Activated CD4-positive, alpha-beta memory T cell treated with anti-CD3 and anti-CD28 coated beads, Interleukin-2, amount 10 ng/mL, durations not matched to agents 7 days and 5 days (primary cell): ENCODE data around the gene OOSP1. TPM values are rescaled to one million over a fixed set of nuclear protein-coding genes. Genes with fewer than 3 reads are reported as not detected.

Experiments used
- CTCF ChIA-PET: fragments of 350-600 bp; sonication (Branson Sonifier 250); formaldehyde crosslinking; loops from one replicate; lab custom pipeline; 2021; ENCODE audit warnings: antibody characterized with exemption, inconsistent platforms; lab: Charles Lee
- POLR2A ChIA-PET: fragments of 350-600 bp; sonication (Branson Sonifier 250); formaldehyde crosslinking; loops from one replicate; lab custom pipeline; 2021; ENCODE audit warnings: antibody characterized with exemption; lab: Charles Lee
- DNase-seq: peaks from one replicate; pipeline ENCODE4 v3.0.0-alpha.2; 2020
- H3K27ac Mint-ChIP-seq: one replicate; pipeline ENCODE4 v1.8.0; 2021; ENCODE audit warnings: mild to moderate bottlenecking, mixed read lengths
- H3K27me3 Mint-ChIP-seq: one replicate; pipeline ENCODE4 v1.8.0; 2021; ENCODE audit warnings: mixed read lengths
- H3K36me3 Mint-ChIP-seq: one replicate; pipeline ENCODE4 v1.8.0; 2021; ENCODE audit warnings: low read depth, mixed read lengths
- H3K4me1 Mint-ChIP-seq: one replicate; pipeline ENCODE4 v1.8.0; 2021; ENCODE audit warnings: mixed read lengths
- H3K4me3 Mint-ChIP-seq: one replicate; pipeline ENCODE4 v1.8.0; 2021; ENCODE audit warnings: mild to moderate bottlenecking, mixed read lengths
- H3K9me3 Mint-ChIP-seq: one replicate; pipeline ENCODE4 v1.8.0; 2021; ENCODE audit warnings: mixed read lengths
- total RNA-seq, 2 experiments: library from RNA; stranded (reverse); gene quantifications; one replicate each; pipeline ENCODE4 v1.2.3, GENCODE V29; 2021

The OOSP1 gene
- total RNA-seq, 2 experiments from 2014 or later: not detected

- POLR2A ChIA-PET: no interaction called here
- H3K27me3 Mint-ChIP-seq: peaks cover 9% of the 10 kb centered on the region
- H3K9me3 Mint-ChIP-seq: no peaks in the 10 kb centered on the region
- CTCF ChIA-PET: no interaction called here
- H3K36me3 Mint-ChIP-seq: no peaks in the 10 kb centered on the region
- H3K4me3 Mint-ChIP-seq: no peak overlapping the region
- DNase-seq: no peak
- no peak overlapping the region for H3K27ac Mint-ChIP-seq
- no peaks in the 10 kb centered on the region for H3K4me1 Mint-ChIP-seq
Measured at GRCh38 chr11:59938718-59939117, 486 bp downstream of the OOSP1 start.

- Mint-ChIP-seq H3K36me3 (no peaks in the 10 kb centered on the region), H3K27me3 (peaks cover 9% of the 10 kb centered on the region), H3K4me3 (no peak overlapping the region), H3K4me1 (no peaks in the 10 kb centered on the region), H3K9me3 (no peaks in the 10 kb centered on the region), H3K27ac (no peak overlapping the region)
- ChIA-PET POLR2A (no interaction called here), CTCF (no interaction called here)
- DNase-seq: no peak
Measured at GRCh38 chr11:59939482-59939881, 1.2 kb downstream of the OOSP1 start.

- ChIA-PET POLR2A (no interaction called here), CTCF (no interaction called here)
- Mint-ChIP-seq H3K27me3 (peaks cover 9% of the 10 kb centered on the region), H3K4me1 (no peaks in the 10 kb centered on the region), H3K27ac (no peak overlapping the region), H3K36me3 (no peaks in the 10 kb centered on the region), H3K9me3 (no peaks in the 10 kb centered on the region), H3K4me3 (no peak overlapping the region)
- no peak for DNase-seq
Measured at GRCh38 chr11:59941091-59941490, 2.9 kb downstream of the OOSP1 start.

- H3K4me1 Mint-ChIP-seq: no peaks in the 10 kb centered on the region
- DNase-seq: no peak
- H3K27me3 Mint-ChIP-seq: peaks cover 12% of the 10 kb centered on the region
- H3K4me3 Mint-ChIP-seq: no peak overlapping the region
- ChIA-PET POLR2A (no interaction called here), CTCF (no interaction called here)
- H3K9me3 Mint-ChIP-seq: no peaks in the 10 kb centered on the region
- no peaks in the 10 kb centered on the region for H3K36me3 Mint-ChIP-seq
- H3K27ac Mint-ChIP-seq: no peak overlapping the region
Measured at GRCh38 chr11:59943997-59944714, 5.9 kb downstream of the OOSP1 start.

GRCh38 chr11:59944720-59945119, 6.5 kb downstream of the OOSP1 start:
- Mint-ChIP-seq H3K27me3 (peaks cover 13% of the 10 kb centered on the region), H3K4me1 (no peaks in the 10 kb centered on the region), H3K9me3 (no peaks in the 10 kb centered on the region), H3K27ac (no peak overlapping the region), H3K4me3 (no peak overlapping the region), H3K36me3 (no peaks in the 10 kb centered on the region)
- no peak for DNase-seq
- ChIA-PET CTCF (no interaction called here), POLR2A (no interaction called here)

GRCh38 chr11:59953463-59954218, 15.4 kb downstream of the OOSP1 start:
- no peaks in the 10 kb centered on the region for H3K9me3 Mint-ChIP-seq
- H3K36me3 Mint-ChIP-seq: no peaks in the 10 kb centered on the region
- H3K27me3 Mint-ChIP-seq: peaks cover 15% of the 10 kb centered on the region
- no peak overlapping the region for H3K27ac Mint-ChIP-seq
- POLR2A ChIA-PET: no interaction called here
- CTCF ChIA-PET: no interaction called here
- DNase-seq: no peak
- no peak overlapping the region for H3K4me3 Mint-ChIP-seq
- no peaks in the 10 kb centered on the region for H3K4me1 Mint-ChIP-seq

GRCh38 chr11:59954219-59954847, 16.1 kb downstream of the OOSP1 start:
- Mint-ChIP-seq H3K36me3 (no peaks in the 10 kb centered on the region), H3K4me3 (no peak overlapping the region), H3K9me3 (no peaks in the 10 kb centered on the region), H3K27ac (no peak overlapping the region), H3K4me1 (no peaks in the 10 kb centered on the region), H3K27me3 (peaks cover 12% of the 10 kb centered on the region)
- ChIA-PET CTCF (no interaction called here), POLR2A (no interaction called here)
- DNase-seq: no peak

GRCh38 chr11:59957094-59957493, 18.9 kb downstream of the OOSP1 start:
- no peak for DNase-seq
- ChIA-PET CTCF (no interaction called here), POLR2A (no interaction called here)
- H3K4me1 Mint-ChIP-seq: no peaks in the 10 kb centered on the region
- H3K4me3 Mint-ChIP-seq: no peak overlapping the region
- H3K27ac Mint-ChIP-seq: no peak overlapping the region
- no peaks in the 10 kb centered on the region for H3K9me3 Mint-ChIP-seq
- H3K36me3 Mint-ChIP-seq: no peaks in the 10 kb centered on the region
- H3K27me3 Mint-ChIP-seq: peaks cover 12% of the 10 kb centered on the region

- ChIA-PET POLR2A (no interaction called here), CTCF (no interaction called here)
- Mint-ChIP-seq H3K27ac (no peak overlapping the region), H3K36me3 (no peaks in the 10 kb centered on the region), H3K27me3 (peaks cover 11% of the 10 kb centered on the region), H3K9me3 (no peaks in the 10 kb centered on the region), H3K4me1 (no peaks in the 10 kb centered on the region), H3K4me3 (no peak overlapping the region)
- DNase-seq: no peak
Measured at GRCh38 chr11:59960502-59961381, 22.5 kb downstream of the OOSP1 start.

GRCh38 chr11:59962107-59962482, 23.9 kb downstream of the OOSP1 start:
- ChIA-PET CTCF (interaction anchor here (0.5 to 0.6 kb wide), 2 partner anchors 10 to 60 kb away, joined by 3 to 4 read pairs; no protein-coding TSS in a partner anchor), POLR2A (no interaction called here)
- Mint-ChIP-seq H3K9me3 (no peaks in the 10 kb centered on the region), H3K4me1 (no peaks in the 10 kb centered on the region), H3K27me3 (peaks cover 7% of the 10 kb centered on the region), H3K36me3 (no peaks in the 10 kb centered on the region), H3K27ac (no peak overlapping the region), H3K4me3 (no peak overlapping the region)
- no peak for DNase-seq

GRCh38 chr11:59963733-59964132, 25.5 kb downstream of the OOSP1 start, which contains the start of gene OOSP4A:
OOSP4A (plus strand) TSS chr11:59964033; CDS start chr11:59964033, 0 bp downstream.
- POLR2A ChIA-PET: no interaction called here
- Mint-ChIP-seq H3K4me3 (no peak within 1 kb of the TSS), H3K27me3 (peaks cover 7% of the 10 kb centered on the region), H3K27ac (no peak within 1 kb of the TSS), H3K4me1 (no peaks in the 10 kb centered on the region), H3K36me3 (no peaks in the 10 kb centered on the region), H3K9me3 (no peaks in the 10 kb centered on the region)
- no peak for DNase-seq
- CTCF ChIA-PET: interaction anchor here (0.7 kb wide), 1 partner anchor 210 kb away, joined by 4 read pairs; no protein-coding TSS in a partner anchor

GRCh38 chr11:59965424-59965823, 27.2 kb downstream of the OOSP1 start:
- ChIA-PET CTCF (no interaction called here), POLR2A (no interaction called here)
- no peak overlapping the region for H3K27ac Mint-ChIP-seq
- no peaks in the 10 kb centered on the region for H3K4me1 Mint-ChIP-seq
- H3K9me3 Mint-ChIP-seq: no peaks in the 10 kb centered on the region
- H3K27me3 Mint-ChIP-seq: peaks cover 7% of the 10 kb centered on the region
- no peaks in the 10 kb centered on the region for H3K36me3 Mint-ChIP-seq
- H3K4me3 Mint-ChIP-seq: no peak overlapping the region
- DNase-seq: no peak
